ENCODE data around the gene PRPF38B.

Gene PRPF38B

DNA sequence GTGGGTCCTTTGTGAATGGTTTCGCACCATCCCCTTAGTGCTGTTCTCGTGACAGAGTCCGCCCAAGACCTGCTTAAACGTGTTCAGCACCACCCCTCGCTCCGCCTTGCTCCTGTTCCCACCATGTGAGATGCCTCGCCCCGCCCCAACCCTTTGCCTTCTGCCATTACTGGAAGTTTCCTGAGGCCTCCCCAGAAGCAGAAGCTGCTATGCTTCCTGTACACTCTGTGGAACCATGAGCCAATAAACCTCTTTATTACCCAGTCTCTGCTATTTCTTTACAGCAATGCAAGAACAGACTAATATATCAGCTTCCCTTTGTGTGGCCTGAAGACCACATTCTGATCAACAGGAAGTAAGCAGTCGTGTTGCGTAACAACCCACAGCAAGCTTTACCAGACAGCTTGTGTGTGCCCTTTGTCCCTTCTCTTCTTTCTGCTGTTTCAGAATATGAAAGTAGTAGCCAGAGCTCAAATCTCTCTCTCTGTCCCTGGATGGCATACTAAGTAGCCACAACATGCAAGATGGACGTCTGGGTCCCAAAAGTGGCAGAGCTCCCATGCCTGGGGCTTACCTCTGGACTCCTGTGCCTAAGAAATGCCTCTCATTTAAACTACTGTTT, 45.4 kb upstream of the PRPF38B start:
- TF ChIP-seq CTCF (IDR thresholded peaks at IDR 0.05; ENCODE audit: borderline replicate concordance, control extremely low read depth, extremely low read depth, insufficient read depth, missing control alignments) = no peak
- in situ Hi-C loops (cut with MboI; ENCODE audit: low sequenced_read_pairs, unreplicated experiment) = loop anchor here (10.0 kb wide), 1 partner anchor 132 kb away; no protein-coding TSS in a partner anchor
- no peak for DNase-seq (ENCODE audit: low spot score)

GRCh38 chr1:108653431-108654105, 38.5 kb upstream of the PRPF38B start:
- in situ Hi-C loops (cut with MboI; ENCODE audit: low sequenced_read_pairs, unreplicated experiment) = no loop called here
- no peak for DNase-seq (ENCODE audit: low spot score)
- TF ChIP-seq CTCF (IDR thresholded peaks at IDR 0.05; ENCODE audit: borderline replicate concordance, control extremely low read depth, extremely low read depth, insufficient read depth, missing control alignments) = no peak

GRCh38 chr1:108657356-108658080, 34.6 kb upstream of the PRPF38B start:
- no peak for TF ChIP-seq CTCF (IDR thresholded peaks at IDR 0.05; ENCODE audit: borderline replicate concordance, control extremely low read depth, extremely low read depth, insufficient read depth, missing control alignments)
- no peak for DNase-seq (ENCODE audit: low spot score)
- in situ Hi-C loops (cut with MboI; ENCODE audit: low sequenced_read_pairs, unreplicated experiment) = no loop called here

DNA sequence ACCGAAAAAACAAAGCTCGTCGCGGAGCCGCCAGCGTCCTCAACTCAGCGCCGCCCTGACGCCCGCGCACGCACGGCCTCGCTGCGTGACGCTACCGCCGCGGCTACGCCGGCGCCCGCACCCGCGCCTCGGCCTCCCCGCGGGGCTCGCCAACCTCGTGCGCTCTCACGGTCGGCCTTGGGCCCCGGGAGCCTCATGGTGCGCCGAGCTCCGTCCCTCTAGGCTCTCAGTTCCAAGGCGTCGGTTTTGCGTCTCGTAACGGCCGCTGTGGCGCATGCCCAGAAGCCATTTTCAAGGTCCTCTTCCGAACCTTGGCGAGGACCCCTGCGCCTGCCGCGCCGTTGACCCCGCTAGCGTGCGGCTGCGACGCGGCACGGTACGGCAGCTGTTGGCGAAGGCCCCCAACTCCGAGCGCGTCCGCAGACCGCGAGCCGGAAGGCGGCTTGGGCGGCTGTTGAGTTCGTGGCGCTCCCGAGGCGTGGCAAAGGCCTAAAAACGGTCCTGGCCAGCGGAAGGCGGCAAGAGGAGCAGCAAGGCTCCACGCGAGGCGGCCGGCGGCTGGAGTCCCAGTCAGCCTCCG, 31.0 kb upstream of the PRPF38B start, which contains the start of gene HENMT1:
Gene HENMT1, minus strand, starts transcription at position 64 of the 580 bp plus-strand sequence. CDS start 1,209 bp downstream, outside the sequence.
- peak; percentile 83 for DNase-seq (ENCODE audit: low spot score)
- in situ Hi-C loops (cut with MboI; ENCODE audit: low sequenced_read_pairs, unreplicated experiment) = no loop called here
- TF ChIP-seq CTCF (IDR thresholded peaks at IDR 0.05; ENCODE audit: borderline replicate concordance, control extremely low read depth, extremely low read depth, insufficient read depth, missing control alignments) = no peak

DNA sequence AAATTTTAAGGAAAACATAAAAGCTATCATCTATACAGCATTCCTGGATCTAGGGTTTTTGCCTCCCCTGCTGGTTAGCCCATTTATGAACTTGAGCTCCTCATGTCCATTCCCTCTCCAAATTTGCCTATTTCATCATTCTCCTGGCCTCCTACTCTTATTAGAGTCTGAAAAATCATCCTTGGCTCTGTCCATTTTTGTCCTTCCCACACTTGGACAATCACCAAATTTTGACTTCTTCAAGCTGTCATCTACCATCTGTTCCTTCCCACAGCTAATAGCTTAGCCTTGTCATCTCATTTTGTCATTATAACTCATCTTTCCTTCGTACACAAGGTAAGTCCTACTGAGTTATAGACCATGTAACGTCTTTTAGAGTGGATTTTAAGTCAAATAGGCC, 29.0 kb upstream of the PRPF38B start:
- no peak for DNase-seq (ENCODE audit: low spot score)
- in situ Hi-C loops (cut with MboI; ENCODE audit: low sequenced_read_pairs, unreplicated experiment) = no loop called here
- no peak for TF ChIP-seq CTCF (IDR thresholded peaks at IDR 0.05; ENCODE audit: borderline replicate concordance, control extremely low read depth, extremely low read depth, insufficient read depth, missing control alignments)

DNA sequence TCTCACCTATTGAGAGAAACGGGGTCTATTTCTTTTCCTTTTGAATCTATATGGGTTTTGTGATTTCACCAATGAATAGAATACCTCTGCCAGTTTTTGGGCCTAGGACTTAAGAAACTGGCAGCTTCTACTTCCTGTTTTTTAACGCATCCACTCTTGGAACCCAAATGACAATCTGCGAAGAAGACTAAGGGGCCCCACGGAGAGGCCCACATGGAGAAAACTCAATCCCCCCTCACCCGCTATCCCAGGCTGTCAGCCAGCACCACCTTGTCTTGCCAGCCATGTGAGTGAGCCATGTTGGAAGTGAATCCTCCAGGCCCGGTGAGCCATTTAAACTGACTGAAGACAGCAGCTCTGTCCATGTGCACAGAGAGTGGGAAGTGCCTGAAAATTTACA, 27.6 kb upstream of the PRPF38B start:
- no peak for TF ChIP-seq CTCF (IDR thresholded peaks at IDR 0.05; ENCODE audit: borderline replicate concordance, control extremely low read depth, extremely low read depth, insufficient read depth, missing control alignments)
- no peak for DNase-seq (ENCODE audit: low spot score)
- in situ Hi-C loops (cut with MboI; ENCODE audit: low sequenced_read_pairs, unreplicated experiment) = no loop called here

Measured in GM13976 (cell line).